ENCODE results near the gene UNC93B1. TPM values are rescaled to one million over a fixed set of nuclear protein-coding genes. Genes with fewer than 3 reads are reported as not detected.

UNC93B1 gene, protein sequence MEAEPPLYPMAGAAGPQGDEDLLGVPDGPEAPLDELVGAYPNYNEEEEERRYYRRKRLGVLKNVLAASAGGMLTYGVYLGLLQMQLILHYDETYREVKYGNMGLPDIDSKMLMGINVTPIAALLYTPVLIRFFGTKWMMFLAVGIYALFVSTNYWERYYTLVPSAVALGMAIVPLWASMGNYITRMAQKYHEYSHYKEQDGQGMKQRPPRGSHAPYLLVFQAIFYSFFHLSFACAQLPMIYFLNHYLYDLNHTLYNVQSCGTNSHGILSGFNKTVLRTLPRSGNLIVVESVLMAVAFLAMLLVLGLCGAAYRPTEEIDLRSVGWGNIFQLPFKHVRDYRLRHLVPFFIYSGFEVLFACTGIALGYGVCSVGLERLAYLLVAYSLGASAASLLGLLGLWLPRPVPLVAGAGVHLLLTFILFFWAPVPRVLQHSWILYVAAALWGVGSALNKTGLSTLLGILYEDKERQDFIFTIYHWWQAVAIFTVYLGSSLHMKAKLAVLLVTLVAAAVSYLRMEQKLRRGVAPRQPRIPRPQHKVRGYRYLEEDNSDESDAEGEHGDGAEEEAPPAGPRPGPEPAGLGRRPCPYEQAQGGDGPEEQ
- total RNA-seq (ENCODE audit: unreplicated experiment): 0.86 TPM
- long read RNA-seq, partial matches to known transcripts: 0 of 1 reads
- long read RNA-seq, other reads (novel, unspliced or antisense): 0 of 1 reads

GRCh38 chr11:68003846-68004550 lies at the start of gene UNC93B1:
UNC93B1 (minus strand) TSS chr11:68004097; CDS start chr11:68004043, 54 bp downstream.
- Mint-ChIP-seq H3K36me3 (ENCODE audit: unreplicated experiment) (no peaks in the 10 kb centered on the region), H3K4me3 (ENCODE audit: unreplicated experiment) (peak within 1 kb of the TSS; percentile 84), H3K27me3 (ENCODE audit: unreplicated experiment) (peaks cover 14% of the 10 kb centered on the region), H3K9me3 (ENCODE audit: unreplicated experiment) (peaks cover 2% of the 10 kb centered on the region), H3K27ac (ENCODE audit: unreplicated experiment) (no peak within 1 kb of the TSS), H3K4me1 (ENCODE audit: low read depth, unreplicated experiment) (peaks cover 3% of the 10 kb centered on the region)
- no peak for TF ChIP-seq CTCF (IDR thresholded peaks at IDR 0.05; ENCODE audit: partially characterized antibody, unreplicated experiment)
- peak; percentile 51 for DNase-seq

GRCh38 chr11:68053117-68053516 lies 49.2 kb upstream of the UNC93B1 start:
- H3K27me3 Mint-ChIP-seq (ENCODE audit: unreplicated experiment): peaks cover 2% of the 10 kb centered on the region
- H3K36me3 Mint-ChIP-seq (ENCODE audit: unreplicated experiment): peaks cover 4% of the 10 kb centered on the region
- H3K27ac Mint-ChIP-seq (ENCODE audit: unreplicated experiment): peak overlapping the region; percentile 33
- no peak overlapping the region for H3K4me3 Mint-ChIP-seq (ENCODE audit: unreplicated experiment)
- no peak for DNase-seq
- peaks cover 18% of the 10 kb centered on the region for H3K4me1 Mint-ChIP-seq (ENCODE audit: low read depth, unreplicated experiment)
- peaks cover 7% of the 10 kb centered on the region for H3K9me3 Mint-ChIP-seq (ENCODE audit: unreplicated experiment)
- TF ChIP-seq CTCF (IDR thresholded peaks at IDR 0.05; ENCODE audit: partially characterized antibody, unreplicated experiment): no peak

DNA sequence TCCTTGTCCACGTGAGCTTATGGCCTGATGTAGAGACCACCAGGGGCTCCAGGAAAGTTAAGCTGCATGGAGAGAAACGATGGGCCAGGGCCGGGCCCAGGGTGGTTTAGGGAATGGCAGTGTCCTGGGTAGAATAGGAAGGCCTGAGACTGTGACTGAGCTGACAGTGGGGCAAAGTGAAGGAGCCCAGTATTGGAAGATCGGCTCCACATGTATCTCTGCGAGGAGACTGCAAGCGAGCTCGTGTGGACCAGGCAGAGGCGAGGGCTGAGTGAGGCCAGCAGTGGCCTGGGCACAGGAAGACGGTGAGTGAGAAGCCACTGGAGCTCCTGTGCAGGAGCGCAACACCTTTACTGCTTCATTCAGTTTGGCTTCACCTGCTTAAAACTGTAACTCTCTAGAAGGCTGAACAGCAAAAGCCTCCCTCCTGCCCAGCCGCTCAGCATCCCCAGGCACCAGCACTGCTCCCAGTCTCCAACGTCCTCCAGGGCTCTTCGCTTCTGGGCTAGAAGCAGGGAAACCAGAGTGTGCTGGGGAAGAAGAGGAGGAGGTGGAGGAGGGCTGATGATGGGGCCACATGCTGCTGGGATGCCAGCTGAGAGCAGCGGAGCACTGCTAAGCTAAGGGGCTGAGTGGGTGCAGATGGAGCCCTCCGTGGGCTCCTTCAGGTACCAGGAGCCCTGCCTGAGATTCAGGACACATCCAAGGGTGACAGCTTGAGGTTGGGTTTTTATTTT lies 48.4 kb upstream of the UNC93B1 start:
- Mint-ChIP-seq H3K4me3 (ENCODE audit: unreplicated experiment) (no peak overlapping the region), H3K9me3 (ENCODE audit: unreplicated experiment) (peaks cover 7% of the 10 kb centered on the region), H3K4me1 (ENCODE audit: low read depth, unreplicated experiment) (peaks cover 18% of the 10 kb centered on the region), H3K36me3 (ENCODE audit: unreplicated experiment) (peaks cover 4% of the 10 kb centered on the region), H3K27me3 (ENCODE audit: unreplicated experiment) (peaks cover 2% of the 10 kb centered on the region), H3K27ac (ENCODE audit: unreplicated experiment) (peak overlapping the region; percentile 59)
- DNase-seq: no peak
- TF ChIP-seq CTCF (IDR thresholded peaks at IDR 0.05; ENCODE audit: partially characterized antibody, unreplicated experiment): no peak

DNA sequence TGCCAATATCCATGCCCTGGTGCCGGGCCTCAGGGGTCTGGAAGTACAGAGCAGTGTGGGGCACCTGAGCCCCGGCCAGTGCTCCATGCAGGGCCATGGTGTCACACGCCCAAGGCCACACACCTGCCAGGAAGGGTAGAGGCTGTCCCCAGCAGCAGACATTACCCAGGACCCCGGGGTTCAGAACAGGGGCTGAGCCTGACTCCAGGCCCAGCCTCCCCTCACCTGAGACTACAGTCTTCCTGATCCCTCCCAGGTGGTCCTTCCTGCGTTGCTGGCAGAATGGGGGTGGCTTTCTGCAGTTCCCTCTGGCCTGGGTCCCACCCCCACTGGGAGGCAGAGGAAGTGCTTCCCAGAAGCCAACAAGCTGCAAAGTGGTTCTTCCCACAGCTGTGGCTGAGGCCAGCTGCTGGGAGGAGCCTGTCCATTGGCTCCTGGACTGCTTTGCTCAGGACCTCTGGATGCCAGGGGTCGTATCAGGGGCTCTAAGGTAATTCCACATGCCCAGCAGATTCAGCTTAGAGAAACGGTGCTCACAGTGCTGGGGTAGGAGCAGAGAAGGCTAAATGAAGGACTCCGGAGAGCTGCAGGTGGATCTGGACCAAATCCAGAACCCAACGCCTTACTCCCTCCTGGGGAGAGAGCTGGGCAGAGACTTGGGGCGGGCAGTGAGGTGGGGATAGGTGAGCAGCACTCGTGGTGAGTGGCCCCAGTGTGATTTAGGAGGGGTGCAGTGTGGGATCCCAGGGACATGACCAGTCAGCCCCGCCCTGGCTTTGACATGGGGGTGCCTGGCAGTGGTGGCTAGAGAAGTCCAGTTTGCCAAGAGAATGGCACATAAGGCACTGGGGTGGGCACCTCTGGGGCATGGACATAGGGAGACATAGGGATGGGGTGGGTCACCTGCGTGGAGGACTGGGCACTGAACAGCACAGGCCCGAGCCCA lies 47.6 kb upstream of the UNC93B1 start:
- no peak for TF ChIP-seq CTCF (IDR thresholded peaks at IDR 0.05; ENCODE audit: partially characterized antibody, unreplicated experiment)
- Mint-ChIP-seq H3K4me1 (ENCODE audit: low read depth, unreplicated experiment) (peaks cover 18% of the 10 kb centered on the region), H3K9me3 (ENCODE audit: unreplicated experiment) (peaks cover 8% of the 10 kb centered on the region), H3K27me3 (ENCODE audit: unreplicated experiment) (peaks cover 2% of the 10 kb centered on the region), H3K27ac (ENCODE audit: unreplicated experiment) (peak overlapping the region; percentile 59), H3K4me3 (ENCODE audit: unreplicated experiment) (no peak overlapping the region), H3K36me3 (ENCODE audit: unreplicated experiment) (peaks cover 4% of the 10 kb centered on the region)
- no peak for DNase-seq

Measured in glutamatergic neuron (in vitro differentiated cells).